H9 (cell line): ENCODE results near the gene DND1. TPM values are rescaled to one million over a fixed set of nuclear protein-coding genes. Genes with fewer than 3 reads are reported as not detected.

ENCODE experiments used
- DNase-seq: peaks from one replicate; pipeline ENCODE4 v3.0.0-alpha.2; 2017
- H2AFZ ChIP-seq: one replicate; pipeline ENCODE4 v1.6.1; 2013; ENCODE audit warnings: mild to moderate bottlenecking, low read length, control low read depth, moderate library complexity
- H2AK5ac ChIP-seq: 2 replicates; pipeline ENCODE4 v1.6.1; 2013; ENCODE audit warnings: low read length, control low read depth, mixed read lengths; ENCODE audit not compliant: insufficient read length
- H2BK120ac ChIP-seq: one replicate; pipeline ENCODE4 v1.6.1; 2013; ENCODE audit warnings: low read depth, mild to moderate bottlenecking, low read length, control low read depth, inconsistent platforms; ENCODE audit not compliant: poor library complexity, severe bottlenecking
- H2BK12ac ChIP-seq: 2 replicates; pipeline ENCODE4 v1.6.1; 2013; ENCODE audit warnings: low read length, control low read depth, mixed read lengths, low read depth; ENCODE audit not compliant: insufficient read length
- H2BK15ac ChIP-seq: 2 replicates; pipeline ENCODE4 v1.6.1; 2013; ENCODE audit warnings: low read depth, low read length, control low read depth
- H2BK20ac ChIP-seq: one replicate; pipeline ENCODE4 v1.6.1; 2013; ENCODE audit warnings: low read depth, mild to moderate bottlenecking, low read length, control low read depth, inconsistent platforms; ENCODE audit not compliant: poor library complexity, severe bottlenecking
- H2BK5ac ChIP-seq: 2 replicates; pipeline ENCODE4 v1.6.1; 2013; ENCODE audit warnings: low read length, control low read depth, mixed read lengths; ENCODE audit not compliant: insufficient read length
- H3K14ac ChIP-seq: 2 replicates; pipeline ENCODE4 v1.6.1; 2013; ENCODE audit warnings: low read length, control low read depth; ENCODE audit not compliant: insufficient read depth
- H3K18ac ChIP-seq: 2 replicates; pipeline ENCODE4 v1.6.1; 2013; ENCODE audit warnings: low read depth, mild to moderate bottlenecking, mixed read lengths, low read length, control low read depth; ENCODE audit not compliant: insufficient read length
- H3K23ac ChIP-seq: 2 replicates; pipeline ENCODE4 v1.6.1; 2013; ENCODE audit warnings: low read length, control low read depth, mixed read lengths, low read depth; ENCODE audit not compliant: insufficient read length
- H3K23me2 ChIP-seq: 2 replicates; pipeline ENCODE4 v1.6.1; 2013; ENCODE audit warnings: low read depth, mild to moderate bottlenecking, mixed read lengths, low read length, control low read depth; ENCODE audit not compliant: insufficient read length, poor library complexity, severe bottlenecking
- H3K27ac ChIP-seq: 2 replicates; pipeline ENCODE4 v1.5.1; 2013; ENCODE audit warnings: low read length, control low read depth, mixed read lengths, low read depth; ENCODE audit not compliant: insufficient read length
- H3K27me3 ChIP-seq: 2 replicates; pipeline ENCODE4 v1.6.1; 2013; ENCODE audit warnings: low read length, control low read depth, inconsistent platforms; ENCODE audit not compliant: insufficient read depth
- H3K4ac ChIP-seq: 2 replicates; pipeline ENCODE4 v1.6.1; 2013; ENCODE audit warnings: low read depth, mild to moderate bottlenecking, control low read depth, inconsistent platforms, low read length, moderate library complexity
- H3K4me1 ChIP-seq: 2 replicates; pipeline ENCODE4 v1.6.1; 2013; ENCODE audit warnings: low read length, control low read depth, inconsistent platforms; ENCODE audit not compliant: insufficient read depth
- H3K4me2 ChIP-seq: 2 replicates; pipeline ENCODE4 v1.6.1; 2013; ENCODE audit warnings: low read length, control low read depth, mixed read lengths; ENCODE audit not compliant: insufficient read length, insufficient read depth
- H3K56ac ChIP-seq: 2 replicates; pipeline ENCODE4 v1.6.1; 2013; ENCODE audit warnings: low read depth, mild to moderate bottlenecking, mixed read lengths, low read length, control low read depth; ENCODE audit not compliant: insufficient read length
- H3K79me1 ChIP-seq: 2 replicates; pipeline ENCODE4 v1.6.1; 2013; ENCODE audit warnings: low read depth, mild to moderate bottlenecking, moderate library complexity, low read length, control low read depth, inconsistent platforms; ENCODE audit not compliant: insufficient read depth, poor library complexity, severe bottlenecking
- H3K79me2 ChIP-seq: 2 replicates; pipeline ENCODE4 v1.6.1; 2013; ENCODE audit warnings: low read length, control low read depth, inconsistent platforms; ENCODE audit not compliant: insufficient read depth
- H3K9ac ChIP-seq: 2 replicates; pipeline ENCODE4 v1.6.1; 2013; ENCODE audit warnings: low read length, control low read depth, mixed read lengths; ENCODE audit not compliant: insufficient read length; ENCODE audit errors: extremely low read depth
- H3K9me3 ChIP-seq: one replicate; pipeline ENCODE4 v1.6.1; 2013; ENCODE audit warnings: low read depth, low read length, inconsistent platforms; ENCODE audit not compliant: control insufficient read depth
- H3T11ph ChIP-seq: one replicate; pipeline ENCODE4 v1.6.1; 2013; ENCODE audit warnings: mild to moderate bottlenecking, low read length, control low read depth, inconsistent platforms
- H4K20me1 ChIP-seq: one replicate; pipeline ENCODE4 v1.6.1; 2013; ENCODE audit not compliant: control insufficient read depth, insufficient read length, insufficient read depth
- H4K5ac ChIP-seq: 2 replicates; pipeline ENCODE4 v1.6.1; 2013; ENCODE audit warnings: low read depth, mild to moderate bottlenecking, mixed read lengths, low read length, control low read depth; ENCODE audit not compliant: insufficient read length
- H4K8ac ChIP-seq: replicated peaks from 2 replicates; pipeline ENCODE4 v1.6.1; 2013; ENCODE audit warnings: low read length, control low read depth, mixed read lengths, low read depth; ENCODE audit not compliant: insufficient read length
- H4K91ac ChIP-seq: 2 replicates; pipeline ENCODE4 v1.6.1; 2013; ENCODE audit warnings: low read depth, mild to moderate bottlenecking, moderate library complexity, mixed read lengths, low read length, control low read depth; ENCODE audit not compliant: insufficient read length
- H3K27ac Mint-ChIP-seq, 3 experiments: 2 replicates in 2 of 3; 3 replicates in 1 of 3; pipeline ENCODE4 v1.8.0; 2020 to 2021; ENCODE audit warnings: mixed read lengths in 3 of 3, mild to moderate bottlenecking in 1 of 3, moderate library complexity in 1 of 3
- H3K27me3 Mint-ChIP-seq: 2 replicates; pipeline ENCODE4 v1.8.0; 2021; ENCODE audit warnings: low read depth, mild to moderate bottlenecking, moderate library complexity, mixed read lengths
- H3K36me3 Mint-ChIP-seq, 3 experiments: 2 replicates in 2 of 3; 3 replicates in 1 of 3; pipeline ENCODE4 v1.8.0; 2020 to 2021; ENCODE audit warnings: low read depth in 3 of 3, mixed read lengths in 3 of 3; ENCODE audit not compliant: insufficient read depth in 1 of 3
- H3K4me1 Mint-ChIP-seq, 2 experiments: 2 replicates each; pipeline ENCODE4 v1.8.0; 2020; ENCODE audit warnings: mixed read lengths in 2 of 2
- H3K4me3 Mint-ChIP-seq, 2 experiments: 2 replicates in 1 of 2; 3 replicates in 1 of 2; pipeline ENCODE4 v1.8.0; 2020 to 2021; ENCODE audit warnings: mild to moderate bottlenecking in 2 of 2, mixed read lengths in 2 of 2, moderate library complexity in 1 of 2
- H3K9me3 Mint-ChIP-seq, 2 experiments: 2 replicates in 1 of 2; 3 replicates in 1 of 2; pipeline ENCODE4 v1.8.0; 2020; ENCODE audit warnings: mild to moderate bottlenecking in 2 of 2, mixed read lengths in 2 of 2, moderate library complexity in 1 of 2
- CTCF ChIP-seq: fragments of 200-600 bp; sonication (generic); conservative IDR thresholded peaks from 3 replicates; pipeline ENCODE4 v1.8.0; 2021; ENCODE audit warnings: antibody characterized with exemption, mild to moderate bottlenecking
- WGBS: extraction: QIAGEN DNeasy Blood & Tissue Kit; methylation state at CpG from one replicate; pipeline ENCODE4 v1.1.7; 2013; ENCODE audit warnings: missing lambda C conversion rate, low lambda C conversion rate, mixed read lengths; ENCODE audit not compliant: insufficient read length; ENCODE audit errors: extremely low coverage; 5-methylcytosine and 5-hydroxymethylcytosine counted together
- total RNA-seq: library from RNA; stranded (reverse); gene quantifications from 2 replicates; pipeline ENCODE4 v1.2.1, GENCODE V29; 2021

DND1 gene
- total RNA-seq, 1 experiment from 2014 or later, result 2.4 TPM

- Histone ChIP-seq H2BK5ac (no peak overlapping the region), H2AFZ (no peak overlapping the region), H3K27me3 (no peaks in the 10 kb centered on the region), H3K79me2 (no peaks in the 10 kb centered on the region), H3K79me1 (no peaks in the 10 kb centered on the region), H3K27ac (no peak overlapping the region), H3K4ac (no peak overlapping the region), H3K9me3 (no peaks in the 10 kb centered on the region), H4K5ac (no peak overlapping the region), H2BK12ac (no peak overlapping the region), H2AK5ac (no peak overlapping the region), H3K23me2 (peaks cover 8% of the 10 kb centered on the region), H2BK120ac (no peak overlapping the region), H4K20me1 (no peaks in the 10 kb centered on the region), H3K14ac (no peak overlapping the region), H3K4me1 (no peaks in the 10 kb centered on the region), H2BK20ac (no peak overlapping the region), H4K91ac (no peak overlapping the region), H3K18ac (no peak overlapping the region), H3K56ac (no peak overlapping the region), H2BK15ac (no peak overlapping the region), H4K8ac (no peak overlapping the region), H3K9ac (no peak overlapping the region), H3K23ac (no peak overlapping the region), H3K4me2 (no peak overlapping the region), H3T11ph (no peak overlapping the region)
- peaks cover 0 to 4% of the 10 kb centered on the region in 2 experiments; a peak in 3 of 5 replicates for H3K9me3 Mint-ChIP-seq
- peaks cover 32 to 55% (median 55%) of the 10 kb centered on the region in 3 experiments for H3K36me3 Mint-ChIP-seq
- WGBS, result no CpG with 5 or more reads among the region's 8 CpGs
- no peak overlapping the region for H3K4me3 Mint-ChIP-seq
- H3K27me3 Mint-ChIP-seq, result 0 out of 2 replicates have a peak, but pooled peaks cover 2% of the 10 kb centered on the region
- DNase-seq, result no peak
- peaks cover 22 to 30% of the 10 kb centered on the region in 2 experiments for H3K4me1 Mint-ChIP-seq
- no peak overlapping the region for H3K27ac Mint-ChIP-seq
- no peak for TF ChIP-seq CTCF
These were observed 31.7 kb downstream of the DND1 start for GRCh38 chr5:140641716-140642115.
